T1000 (cell line): Measurements from ENCODE around the gene CBLN1.
"Not testable (repeated sequence)": the region's sequence is repeated elsewhere in the genome, so short reads cannot be mapped to it uniquely, and the experiment has no call there.

Experiments used
- DNase-seq: peaks from one replicate; lab custom pipeline; 2025; ENCODE audit warnings: mixed read lengths; lab: John Stamatoyannopoulos, UW

The CBLN1 gene

GRCh38 chr16:49277766-49278566, 3.7 kb downstream of the CBLN1 start:
- no peak for DNase-seq

- no peak for DNase-seq
Measured at GRCh38 chr16:49277386-49277742, 4.3 kb downstream of the CBLN1 start.

- DNase-seq, result no peak
Measured at GRCh38 chr16:49276646-49277385, 4.8 kb downstream of the CBLN1 start.

GRCh38 chr16:49275870-49276269, 5.8 kb downstream of the CBLN1 start:
- DNase-seq, result no peak

GRCh38 chr16:49275050-49275730, 6.4 kb downstream of the CBLN1 start:
- no peak for DNase-seq

GRCh38 chr16:49274591-49274990, 7.0 kb downstream of the CBLN1 start:
- DNase-seq, result no peak

- no peak for DNase-seq
Measured at GRCh38 chr16:49273771-49274170, 7.9 kb downstream of the CBLN1 start.

- DNase-seq, result no peak
Measured at GRCh38 chr16:49271363-49271762, 10.3 kb downstream of the CBLN1 start.

GRCh38 chr16:49269201-49269600, 12.4 kb downstream of the CBLN1 start:
- no peak for DNase-seq

GRCh38 chr16:49268667-49269066, 13.0 kb downstream of the CBLN1 start:
- no peak for DNase-seq

- no peak for DNase-seq
Measured at GRCh38 chr16:49262501-49262900, 19.1 kb downstream of the CBLN1 start.

GRCh38 chr16:49261930-49262329, 19.7 kb downstream of the CBLN1 start:
- DNase-seq, result no peak

- DNase-seq, result no peak
Measured at GRCh38 chr16:49260956-49261530, 20.6 kb downstream of the CBLN1 start.

- no peak for DNase-seq
Measured at GRCh38 chr16:49260253-49260652, 21.4 kb downstream of the CBLN1 start.

GRCh38 chr16:49259330-49259729, 22.3 kb downstream of the CBLN1 start:
- DNase-seq, result no peak

GRCh38 chr16:49250689-49251088, 30.9 kb downstream of the CBLN1 start:
- no peak for DNase-seq

- DNase-seq, result no peak
Measured at GRCh38 chr16:49248227-49248626, 33.4 kb downstream of the CBLN1 start.

GRCh38 chr16:49236216-49236615, 45.4 kb downstream of the CBLN1 start:
- no peak for DNase-seq

GRCh38 chr16:49228335-49228734, 53.3 kb downstream of the CBLN1 start:
- not testable (repeated sequence) for DNase-seq
